Mesenchymal stem cell (in vitro differentiated cells and primary cell): ENCODE measurements around the gene ZFY.

Source experiments
- DNase-seq: peaks from one replicate; pipeline ENCODE4 v3.0.0-alpha.2; 2013
- H2AFZ ChIP-seq: one replicate; pipeline ENCODE4 v1.6.1; 2013; ENCODE audit warnings: low read depth, mild to moderate bottlenecking, control low read depth, inconsistent platforms, low read length, moderate library complexity
- H2AK5ac ChIP-seq: 2 replicates; pipeline ENCODE4 v1.6.1; 2013; ENCODE audit warnings: low read length, moderate library complexity, mild to moderate bottlenecking, inconsistent platforms; ENCODE audit not compliant: severe bottlenecking
- H2BK120ac ChIP-seq: one replicate; pipeline ENCODE4 v1.6.1; 2013; ENCODE audit warnings: low read depth, mild to moderate bottlenecking, inconsistent platforms, low read length, moderate library complexity
- H2BK12ac ChIP-seq, 2 experiments: one replicate each; pipeline ENCODE4 v1.6.1; 2013; ENCODE audit warnings: inconsistent platforms in 2 of 2, low read length in 2 of 2, mild to moderate bottlenecking in 2 of 2, moderate library complexity in 2 of 2, control low read depth in 1 of 2
- H2BK15ac ChIP-seq: one replicate; pipeline ENCODE4 v1.6.1; 2013; ENCODE audit warnings: mild to moderate bottlenecking, low read depth, inconsistent platforms; ENCODE audit not compliant: poor library complexity, severe bottlenecking
- H2BK5ac ChIP-seq: 2 replicates; pipeline ENCODE4 v1.6.1; 2013; ENCODE audit warnings: low read depth, mild to moderate bottlenecking, low read length, control low read depth, inconsistent platforms; ENCODE audit not compliant: poor library complexity, severe bottlenecking
- H3K14ac ChIP-seq, 2 experiments: one replicate each; pipeline ENCODE4 v1.6.1; 2013; ENCODE audit warnings: inconsistent platforms in 2 of 2, low read length in 2 of 2, control low read depth in 1 of 2, mild to moderate bottlenecking in 1 of 2, moderate library complexity in 1 of 2
- H3K18ac ChIP-seq, 2 experiments: one replicate each; pipeline ENCODE4 v1.6.1; 2013; ENCODE audit warnings: inconsistent platforms in 2 of 2, low read length in 2 of 2, control low read depth in 1 of 2, low read depth in 1 of 2, mild to moderate bottlenecking in 1 of 2
- H3K23ac ChIP-seq, 2 experiments: one replicate each; pipeline ENCODE4 v1.6.1; 2013; ENCODE audit warnings: inconsistent platforms in 2 of 2, low read length in 2 of 2, mild to moderate bottlenecking in 2 of 2, moderate library complexity in 2 of 2, control low read depth in 1 of 2
- H3K27ac ChIP-seq: 2 replicates; pipeline ENCODE4 v1.5.1; 2013; ENCODE audit warnings: mild to moderate bottlenecking, moderate library complexity, low read length, control low read depth, inconsistent platforms; ENCODE audit not compliant: poor library complexity, severe bottlenecking
- H3K27me3 ChIP-seq, 2 experiments: 2 replicates each; pipeline versions ENCODE4 v1.6.1 to v1.7.0; 2013; ENCODE audit warnings: low read length in 2 of 2, mild to moderate bottlenecking in 2 of 2, moderate library complexity in 2 of 2, control low read depth in 1 of 2, inconsistent platforms in 1 of 2; ENCODE audit not compliant: control insufficient read depth in 1 of 2, insufficient read depth in 1 of 2
- H3K36me3 ChIP-seq, 2 experiments: 2 replicates each; pipeline versions ENCODE4 v1.6.1 to v1.7.0; 2013; ENCODE audit warnings: low read length in 2 of 2, control low read depth in 1 of 2, inconsistent platforms in 1 of 2, low read depth in 1 of 2, mild to moderate bottlenecking in 1 of 2; ENCODE audit not compliant: insufficient read depth in 2 of 2, control insufficient read depth in 1 of 2
- H3K4ac ChIP-seq, 2 experiments: one replicate each; pipeline ENCODE4 v1.6.1; 2013; ENCODE audit warnings: inconsistent platforms in 2 of 2, low read length in 2 of 2, mild to moderate bottlenecking in 2 of 2, moderate library complexity in 2 of 2, control low read depth in 1 of 2, low read depth in 1 of 2
- H3K4me1 ChIP-seq: 2 replicates; pipeline ENCODE4 v1.6.1; 2013; ENCODE audit warnings: low read depth, low read length, control low read depth; ENCODE audit not compliant: control insufficient read depth, insufficient read depth
- H3K4me2 ChIP-seq: 2 replicates; pipeline ENCODE4 v1.6.1; 2013; ENCODE audit warnings: low read length, mild to moderate bottlenecking, inconsistent platforms; ENCODE audit not compliant: poor library complexity, severe bottlenecking
- H3K4me3 ChIP-seq, 2 experiments: 2 replicates each; pipeline versions ENCODE4 v1.5.1 to v1.7.0; 2013; ENCODE audit warnings: low read length in 2 of 2, mild to moderate bottlenecking in 2 of 2, control low read depth in 1 of 2, low read depth in 1 of 2; ENCODE audit not compliant: insufficient read depth in 1 of 2
- H3K79me1 ChIP-seq: replicated peaks from 2 replicates; pipeline ENCODE4 v1.6.1; 2013; ENCODE audit warnings: mild to moderate bottlenecking, control low read depth, low read length, inconsistent platforms; ENCODE audit not compliant: poor library complexity, severe bottlenecking
- H3K9ac ChIP-seq: 2 replicates; pipeline ENCODE4 v1.7.0; 2013; ENCODE audit warnings: mild to moderate bottlenecking, low read length, moderate library complexity
- H3K9me3 ChIP-seq: 2 replicates; pipeline ENCODE4 v1.7.0; 2013; ENCODE audit warnings: mild to moderate bottlenecking, low read length; ENCODE audit not compliant: control insufficient read depth
- H4K8ac ChIP-seq: one replicate; pipeline ENCODE4 v1.6.1; 2013; ENCODE audit warnings: inconsistent platforms, mild to moderate bottlenecking, low read length, moderate library complexity
- H4K91ac ChIP-seq: one replicate; pipeline ENCODE4 v1.6.1; 2013; ENCODE audit warnings: mild to moderate bottlenecking, low read length, inconsistent platforms
- WGBS: methylation state at CpG from one replicate; pipeline ENCODE4 v1.1.7; 2013; ENCODE audit warnings: mixed read lengths; 5-methylcytosine and 5-hydroxymethylcytosine counted together

The ZFY gene

DNA sequence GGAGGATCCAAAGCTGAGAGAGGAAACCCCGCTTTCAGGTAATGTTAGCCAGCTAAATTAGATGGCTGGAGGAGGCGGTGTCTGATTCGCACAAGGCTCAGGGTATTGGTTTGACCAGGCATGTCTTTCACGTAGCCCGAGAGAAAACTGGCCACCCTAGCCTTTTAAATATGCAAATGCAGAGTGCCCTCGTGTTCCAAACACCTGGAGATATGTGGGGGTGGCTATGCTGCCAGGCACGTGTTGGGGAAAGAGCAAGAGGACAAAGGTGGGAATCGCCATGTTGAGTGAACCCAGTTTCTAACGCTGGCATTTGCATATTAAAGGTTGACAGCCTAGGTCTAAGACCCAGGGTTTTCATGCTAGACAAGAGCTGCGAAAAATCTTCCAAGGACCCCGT lies 84.4 kb downstream of the ZFY start:
- Histone ChIP-seq H2AFZ (no peak overlapping the region), H3K14ac (no peak overlapping the region), H3K9me3 (no peaks in the 10 kb centered on the region), H2BK12ac (no peak overlapping the region), H3K9ac (no peak overlapping the region), H3K79me1 (peaks cover 3% of the 10 kb centered on the region), H4K91ac (no peak overlapping the region), H3K36me3 (no peaks in the 10 kb centered on the region), H2AK5ac (no peak overlapping the region), H3K27me3 (no peaks in the 10 kb centered on the region), H3K4me2 (no peak overlapping the region), H2BK15ac (no peak overlapping the region), H3K23ac (no peak overlapping the region), H2BK120ac (no peak overlapping the region), H3K4ac (no peak overlapping the region), H3K18ac (no peak overlapping the region), H3K4me1 (no peaks in the 10 kb centered on the region), H3K4me3 (no peak overlapping the region), H2BK5ac (no peak overlapping the region), H4K8ac (no peak overlapping the region), H3K27ac (no peak overlapping the region)
- DNase-seq, result no peak
- WGBS, result 77% methylated on average over 9 of the region's 11 CpGs

GRCh38 chrY:3021176-3021575 lies 86.0 kb downstream of the ZFY start:
- Histone ChIP-seq H4K8ac (no peak overlapping the region), H2BK12ac (no peak overlapping the region), H3K18ac (no peak overlapping the region), H3K27me3 (no peaks in the 10 kb centered on the region), H3K14ac (no peak overlapping the region), H3K9me3 (no peaks in the 10 kb centered on the region), H3K4me2 (no peak overlapping the region), H2AK5ac (no peak overlapping the region), H2BK5ac (no peak overlapping the region), H3K36me3 (no peaks in the 10 kb centered on the region), H2BK15ac (no peak overlapping the region), H2AFZ (no peak overlapping the region), H4K91ac (no peak overlapping the region), H3K27ac (no peak overlapping the region), H3K4me3 (no peak overlapping the region), H3K9ac (no peak overlapping the region), H2BK120ac (no peak overlapping the region), H3K79me1 (peaks cover 3% of the 10 kb centered on the region), H3K23ac (no peak overlapping the region), H3K4ac (no peak overlapping the region), H3K4me1 (no peaks in the 10 kb centered on the region)
- no peak for DNase-seq
- no CpG with 5 or more reads among the region's 2 CpGs for WGBS

- Histone ChIP-seq H3K36me3 (no peaks in the 10 kb centered on the region), H3K4me3 (no peak overlapping the region), H3K4me1 (no peaks in the 10 kb centered on the region), H3K9ac (no peak overlapping the region), H3K23ac (no peak overlapping the region), H2BK120ac (no peak overlapping the region), H3K14ac (no peak overlapping the region), H3K27me3 (no peaks in the 10 kb centered on the region), H3K9me3 (no peaks in the 10 kb centered on the region), H4K8ac (no peak overlapping the region), H3K4me2 (no peak overlapping the region), H2BK15ac (no peak overlapping the region), H2BK5ac (no peak overlapping the region), H3K4ac (no peak overlapping the region), H3K79me1 (peaks cover 2% of the 10 kb centered on the region), H2BK12ac (no peak overlapping the region), H3K18ac (no peak overlapping the region), H4K91ac (no peak overlapping the region), H3K27ac (no peak overlapping the region), H2AFZ (no peak overlapping the region), H2AK5ac (no peak overlapping the region)
- WGBS, result no CpG with 5 or more reads among the region's 2 CpGs
- no peak for DNase-seq
Observed at GRCh38 chrY:3023606-3024005, 88.4 kb downstream of the ZFY start.

GRCh38 chrY:3025357-3025756 lies 90.2 kb downstream of the ZFY start:
- H3K36me3 ChIP-seq, result no peaks in the 10 kb centered on the region

More at GRCh38 chrY:3025357-3025756, 90.2 kb downstream of the ZFY start:
- Histone ChIP-seq H4K91ac (no peak overlapping the region), H2AFZ (no peak overlapping the region), H4K8ac (no peak overlapping the region), H3K4ac (no peak overlapping the region), H3K9me3 (no peaks in the 10 kb centered on the region), H2AK5ac (no peak overlapping the region), H3K4me3 (no peak overlapping the region), H3K27me3 (no peaks in the 10 kb centered on the region), H3K4me1 (no peaks in the 10 kb centered on the region), H3K4me2 (no peak overlapping the region), H2BK12ac (no peak overlapping the region), H3K23ac (no peak overlapping the region), H3K27ac (no peak overlapping the region), H3K79me1 (no peaks in the 10 kb centered on the region), H2BK15ac (no peak overlapping the region), H3K9ac (no peak overlapping the region), H2BK120ac (no peak overlapping the region), H2BK5ac (no peak overlapping the region), H3K14ac (no peak overlapping the region), H3K18ac (no peak overlapping the region)
- DNase-seq, result no peak
- WGBS, result no CpG with 5 or more reads among the region's 1 CpG
